Gastrocnemius medialis (tissue), 4 donors: ENCODE measurements around the gene SCNM1.

Source experiments
- POLR2A ChIP-seq, 2 donors: fragments of 450-650 bp; IDR thresholded peaks; one replicate each; pipeline ENCODE4 v1.6.1; 2017; ENCODE audit warnings: antibody characterized with exemption in 2 of 2, mild to moderate bottlenecking in 2 of 2, moderate library complexity in 2 of 2
- TF ChIP-seq, protein P1 (sequence below), 5 experiments: fragments of 450-650 bp in 3 of 5; fragments of 200-600 bp in 2 of 5; sonication (generic) in 2 of 5; IDR thresholded peaks in 4 of 5; conservative IDR thresholded peaks in 1 of 5; 1 replicate in 4 of 5; 2 replicates in 1 of 5; pipeline ENCODE4 v1.5.1; 2016 to 2019; ENCODE audit warnings: antibody characterized with exemption in 5 of 5, mild to moderate bottlenecking in 3 of 5, moderate library complexity in 3 of 5

DNA sequence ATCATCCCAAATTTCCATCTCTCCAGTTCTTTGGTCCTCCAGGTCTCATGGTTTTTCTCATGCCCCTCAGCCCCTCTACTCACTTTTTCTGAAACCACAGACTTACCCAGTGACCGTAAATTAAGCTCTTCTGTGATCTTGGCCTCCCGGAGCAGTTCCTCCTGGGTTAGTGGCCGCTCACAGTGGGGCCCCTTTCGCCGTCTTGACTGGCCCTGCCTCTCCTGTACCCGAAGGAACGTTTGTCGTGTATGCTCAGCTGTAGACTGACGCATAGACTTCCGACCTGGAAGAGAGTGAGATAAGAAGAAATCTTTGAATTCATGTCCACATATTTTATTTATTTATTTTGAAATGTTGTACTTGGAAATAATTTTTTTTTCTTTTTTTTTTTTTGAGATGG is 18.3 kb downstream of the SCNM1 start:
- TF ChIP-seq, protein P1, sequence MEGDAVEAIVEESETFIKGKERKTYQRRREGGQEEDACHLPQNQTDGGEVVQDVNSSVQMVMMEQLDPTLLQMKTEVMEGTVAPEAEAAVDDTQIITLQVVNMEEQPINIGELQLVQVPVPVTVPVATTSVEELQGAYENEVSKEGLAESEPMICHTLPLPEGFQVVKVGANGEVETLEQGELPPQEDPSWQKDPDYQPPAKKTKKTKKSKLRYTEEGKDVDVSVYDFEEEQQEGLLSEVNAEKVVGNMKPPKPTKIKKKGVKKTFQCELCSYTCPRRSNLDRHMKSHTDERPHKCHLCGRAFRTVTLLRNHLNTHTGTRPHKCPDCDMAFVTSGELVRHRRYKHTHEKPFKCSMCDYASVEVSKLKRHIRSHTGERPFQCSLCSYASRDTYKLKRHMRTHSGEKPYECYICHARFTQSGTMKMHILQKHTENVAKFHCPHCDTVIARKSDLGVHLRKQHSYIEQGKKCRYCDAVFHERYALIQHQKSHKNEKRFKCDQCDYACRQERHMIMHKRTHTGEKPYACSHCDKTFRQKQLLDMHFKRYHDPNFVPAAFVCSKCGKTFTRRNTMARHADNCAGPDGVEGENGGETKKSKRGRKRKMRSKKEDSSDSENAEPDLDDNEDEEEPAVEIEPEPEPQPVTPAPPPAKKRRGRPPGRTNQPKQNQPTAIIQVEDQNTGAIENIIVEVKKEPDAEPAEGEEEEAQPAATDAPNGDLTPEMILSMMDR (IDR thresholded peaks at IDR 0.05 in 4 of 5, conservative IDR thresholded peaks at IDR 0.05 in 1 of 5) = no peak
- TF ChIP-seq POLR2A (IDR thresholded peaks at IDR 0.05) = no peak
